IPS-18a (cell line): ENCODE results near the gene PLA2G2C.

Source experiments
- H3K27ac ChIP-seq: one replicate; pipeline ENCODE4 v1.5.1; 2013; ENCODE audit warnings: low read length
- H3K27me3 ChIP-seq: one replicate; pipeline ENCODE4 v1.6.1; 2013; ENCODE audit warnings: mild to moderate bottlenecking, low read length; ENCODE audit not compliant: control insufficient read depth, insufficient read depth
- H3K36me3 ChIP-seq: one replicate; pipeline ENCODE4 v1.6.1; 2013; ENCODE audit warnings: low read depth, low read length; ENCODE audit not compliant: control insufficient read depth
- H3K4me1 ChIP-seq: one replicate; pipeline ENCODE4 v1.6.1; 2013; ENCODE audit warnings: low read depth, low read length; ENCODE audit not compliant: control insufficient read depth
- H3K4me3 ChIP-seq: one replicate; pipeline ENCODE4 v1.5.1; 2013; ENCODE audit warnings: low read length
- H3K9ac ChIP-seq: one replicate; pipeline ENCODE4 v1.6.1; 2013; ENCODE audit warnings: mild to moderate bottlenecking, low read length, moderate library complexity
- H3K9me3 ChIP-seq: one replicate; pipeline ENCODE4 v1.6.1; 2013; ENCODE audit warnings: low read depth, low read length; ENCODE audit not compliant: control insufficient read depth

PLA2G2C gene

GRCh38 chr1:20180844-20181207, 5.5 kb downstream of the PLA2G2C start:
- no peak overlapping the region for H3K9ac ChIP-seq
- H3K27ac ChIP-seq = no peak overlapping the region
- H3K36me3 ChIP-seq = no peaks in the 10 kb centered on the region
- no peaks in the 10 kb centered on the region for H3K4me1 ChIP-seq
- peaks cover 6% of the 10 kb centered on the region for H3K27me3 ChIP-seq
- no peaks in the 10 kb centered on the region for H3K9me3 ChIP-seq
- H3K4me3 ChIP-seq = no peak overlapping the region

- Histone ChIP-seq H3K9me3 (no peaks in the 10 kb centered on the region), H3K27ac (no peak overlapping the region), H3K27me3 (peaks cover 2% of the 10 kb centered on the region), H3K4me3 (no peak overlapping the region), H3K36me3 (no peaks in the 10 kb centered on the region), H3K9ac (no peak overlapping the region), H3K4me1 (no peaks in the 10 kb centered on the region)
Observed at GRCh38 chr1:20180129-20180843, 6.0 kb downstream of the PLA2G2C start.

- H3K36me3 ChIP-seq = no peaks in the 10 kb centered on the region
- no peaks in the 10 kb centered on the region for H3K9me3 ChIP-seq
- H3K9ac ChIP-seq = no peak overlapping the region
- no peak overlapping the region for H3K4me3 ChIP-seq
- no peaks in the 10 kb centered on the region for H3K27me3 ChIP-seq
- no peak overlapping the region for H3K27ac ChIP-seq
- no peaks in the 10 kb centered on the region for H3K4me1 ChIP-seq
Observed at GRCh38 chr1:20179371-20180128, 6.8 kb downstream of the PLA2G2C start.

- H3K9me3 ChIP-seq = no peaks in the 10 kb centered on the region
- no peak overlapping the region for H3K9ac ChIP-seq
- no peaks in the 10 kb centered on the region for H3K4me1 ChIP-seq
- H3K27ac ChIP-seq = no peak overlapping the region
- no peak overlapping the region for H3K4me3 ChIP-seq
- H3K36me3 ChIP-seq = no peaks in the 10 kb centered on the region
- no peaks in the 10 kb centered on the region for H3K27me3 ChIP-seq
Observed at GRCh38 chr1:20178634-20179370, 7.5 kb downstream of the PLA2G2C start.

DNA sequence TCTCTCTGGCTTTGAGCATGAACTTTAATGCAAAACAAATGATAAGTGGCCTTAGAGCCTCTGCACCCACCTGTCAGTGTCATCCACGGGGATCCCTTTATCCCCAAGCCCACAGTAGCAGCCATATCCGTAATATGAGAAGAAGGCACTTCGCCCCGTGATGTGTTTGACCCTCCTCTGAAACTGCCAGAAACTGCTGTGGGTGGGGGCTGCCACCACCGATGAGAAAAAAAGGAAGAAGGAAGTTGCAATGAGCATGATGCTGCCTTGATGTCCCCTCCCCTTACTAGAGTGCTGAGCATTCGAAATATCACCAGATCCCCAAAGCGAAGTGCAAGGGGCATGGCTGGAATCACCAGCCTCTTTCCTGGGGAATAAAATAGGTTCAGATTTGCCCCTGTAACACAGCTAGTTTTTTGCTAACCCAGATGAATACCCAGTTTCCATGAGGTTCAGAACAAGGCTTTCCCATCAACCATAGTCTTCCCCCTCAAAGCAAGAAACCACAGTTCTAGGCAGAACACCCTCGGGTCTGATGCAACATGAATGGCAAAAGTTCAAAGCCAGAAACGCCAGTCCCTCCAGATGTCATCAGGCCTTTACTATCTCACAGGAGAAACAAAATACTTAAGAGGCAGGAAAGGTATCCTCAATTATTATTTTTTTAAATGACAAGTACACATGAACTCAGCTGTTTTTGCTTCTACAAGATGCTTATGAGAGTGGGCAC, 11.2 kb downstream of the PLA2G2C start:
- Histone ChIP-seq H3K4me1 (no peaks in the 10 kb centered on the region), H3K4me3 (no peak overlapping the region), H3K27ac (no peak overlapping the region), H3K9ac (no peak overlapping the region), H3K9me3 (no peaks in the 10 kb centered on the region), H3K36me3 (no peaks in the 10 kb centered on the region), H3K27me3 (no peaks in the 10 kb centered on the region)

DNA sequence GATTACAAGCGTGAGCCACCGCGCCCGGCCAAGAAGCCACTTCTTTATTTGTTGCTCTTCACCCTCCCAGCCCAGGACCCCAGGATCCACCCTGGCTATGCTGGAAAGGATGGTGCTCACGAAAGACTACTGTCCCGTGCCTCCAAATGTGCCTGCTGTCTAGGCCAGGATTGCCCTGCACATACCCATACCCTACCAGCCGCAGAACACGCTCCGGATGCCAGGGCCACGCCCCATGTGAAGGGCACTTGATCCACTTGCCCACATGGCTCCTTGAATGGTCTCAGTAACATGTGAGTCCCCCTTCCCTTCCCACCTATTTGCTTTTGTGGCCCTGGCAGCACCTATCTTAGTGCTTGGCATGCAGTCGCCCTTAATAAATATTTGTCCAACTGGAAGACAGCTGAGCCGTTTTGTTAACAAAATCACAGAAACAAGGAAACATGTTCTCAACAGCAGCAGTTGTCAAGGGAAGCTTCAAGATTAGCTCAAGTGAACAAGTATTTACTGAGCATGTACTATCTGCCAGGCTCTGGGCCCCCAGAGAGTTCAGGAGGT, 14.2 kb downstream of the PLA2G2C start:
- no peaks in the 10 kb centered on the region for H3K9me3 ChIP-seq
- no peaks in the 10 kb centered on the region for H3K36me3 ChIP-seq
- no peaks in the 10 kb centered on the region for H3K27me3 ChIP-seq
- H3K27ac ChIP-seq = no peak overlapping the region
- H3K9ac ChIP-seq = no peak overlapping the region
- H3K4me3 ChIP-seq = no peak overlapping the region
- no peaks in the 10 kb centered on the region for H3K4me1 ChIP-seq

DNA sequence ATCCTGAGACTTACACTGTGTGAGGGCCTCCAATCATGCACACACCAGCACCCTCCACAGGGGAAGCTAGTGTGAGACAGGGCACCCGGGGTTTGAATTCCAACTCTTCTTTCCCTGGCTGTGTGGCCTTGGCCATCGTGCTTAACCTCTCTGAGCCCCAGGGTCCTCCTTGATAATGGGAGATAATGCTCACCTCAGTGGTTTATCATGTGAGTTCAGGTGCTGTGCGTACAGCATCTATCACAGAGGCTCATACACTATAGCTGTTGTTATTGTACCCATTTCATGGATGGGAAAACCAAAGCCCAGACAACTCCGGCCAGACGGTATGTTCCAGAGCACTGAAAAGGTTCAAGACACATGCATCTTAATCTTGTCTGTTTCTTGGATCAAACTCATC, 16.4 kb downstream of the PLA2G2C start:
- Histone ChIP-seq H3K4me1 (no peaks in the 10 kb centered on the region), H3K9me3 (no peaks in the 10 kb centered on the region), H3K36me3 (no peaks in the 10 kb centered on the region), H3K27ac (no peak overlapping the region), H3K9ac (no peak overlapping the region), H3K4me3 (no peak overlapping the region), H3K27me3 (no peaks in the 10 kb centered on the region)

GRCh38 chr1:20168564-20169491, 17.5 kb downstream of the PLA2G2C start:
- Histone ChIP-seq H3K9ac (no peak overlapping the region), H3K4me1 (no peaks in the 10 kb centered on the region), H3K36me3 (no peaks in the 10 kb centered on the region), H3K27me3 (no peaks in the 10 kb centered on the region), H3K9me3 (no peaks in the 10 kb centered on the region), H3K4me3 (no peak overlapping the region), H3K27ac (no peak overlapping the region)

DNA sequence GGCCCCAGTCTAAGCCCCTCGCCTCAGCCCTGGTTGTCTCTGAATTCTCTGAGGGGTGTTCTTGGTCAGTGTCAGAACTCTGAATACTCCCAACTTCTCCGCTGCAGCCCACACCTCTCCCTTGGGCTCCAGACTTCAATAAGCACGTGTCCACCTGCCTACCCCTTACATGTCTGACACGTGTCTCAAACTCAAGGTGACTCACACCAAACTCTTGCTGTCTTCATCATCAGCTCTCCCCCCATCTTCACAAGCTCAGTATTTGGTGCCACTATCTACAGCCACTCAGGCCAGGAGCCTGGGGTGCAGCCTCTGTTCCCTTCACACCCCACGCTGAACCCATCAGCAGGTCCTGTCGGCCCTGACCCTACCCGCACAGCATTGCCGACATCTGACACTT, 19.2 kb downstream of the PLA2G2C start:
- Histone ChIP-seq H3K4me1 (no peaks in the 10 kb centered on the region), H3K9ac (no peak overlapping the region), H3K36me3 (no peaks in the 10 kb centered on the region), H3K9me3 (no peaks in the 10 kb centered on the region), H3K4me3 (no peak overlapping the region), H3K27ac (no peak overlapping the region), H3K27me3 (no peaks in the 10 kb centered on the region)

- no peak overlapping the region for H3K4me3 ChIP-seq
- H3K36me3 ChIP-seq = no peaks in the 10 kb centered on the region
- H3K27me3 ChIP-seq = no peaks in the 10 kb centered on the region
- no peak overlapping the region for H3K9ac ChIP-seq
- H3K9me3 ChIP-seq = no peaks in the 10 kb centered on the region
- no peaks in the 10 kb centered on the region for H3K4me1 ChIP-seq
- no peak overlapping the region for H3K27ac ChIP-seq
Observed at GRCh38 chr1:20166051-20166450, 20.3 kb downstream of the PLA2G2C start.
